Measurements from ENCODE around the gene SEC23B.
"Not testable (repeated sequence)": the region's sequence is repeated elsewhere in the genome, so short reads cannot be mapped to it uniquely, and the experiment has no call there.

SEC23B gene

GRCh38 chr20:18504479-18505060 lies 3.2 kb upstream of the SEC23B start:
- Mint-ChIP-seq H3K4me3 (no peak overlapping the region), H3K9me3 (no peaks in the 10 kb centered on the region)
- no peak for DNase-seq

DNA sequence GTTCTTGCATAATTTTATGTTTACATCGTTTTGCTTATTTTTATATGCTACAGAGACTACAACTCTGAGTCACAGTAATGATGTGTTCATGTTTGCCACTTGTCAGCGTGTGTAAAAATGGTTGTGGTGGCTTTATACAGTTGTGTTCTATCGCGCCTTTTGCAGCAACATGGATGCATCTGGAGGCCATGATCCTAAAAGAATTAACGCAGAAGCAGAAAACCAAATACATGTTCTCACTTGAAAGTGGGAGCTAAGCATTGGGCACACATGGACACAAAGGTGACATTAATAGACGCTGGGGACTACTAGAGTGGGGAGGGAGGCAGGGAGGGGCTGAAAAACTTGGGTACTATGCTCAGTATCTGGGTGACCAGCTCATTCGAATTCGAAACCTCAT lies 996 bp upstream of the SEC23B start:
- peaks cover 31% of the 10 kb centered on the region for H3K36me3 Mint-ChIP-seq
- peaks cover 55% of the 10 kb centered on the region for H3K4me1 Mint-ChIP-seq
- CTCF ChIA-PET, result interaction anchor here (3.5 kb wide), 1 partner anchor 10 kb away, joined by 17 read pairs; the partner anchor contains the start of gene RBBP9
- H3K27ac Mint-ChIP-seq, result peak overlapping the region; percentile 100
- peak overlapping the region; percentile 99 for H3K4me3 Mint-ChIP-seq
- H3K9me3 Mint-ChIP-seq, result no peaks in the 10 kb centered on the region
- H3K27me3 Mint-ChIP-seq, result peaks cover 15% of the 10 kb centered on the region
- peak; percentile 36 for DNase-seq

More at GRCh38 chr20:18504479-18505060, 3.2 kb upstream of the SEC23B start:
- Mint-ChIP-seq H3K36me3 (peaks cover 10% of the 10 kb centered on the region), H3K27ac (no peak overlapping the region), H3K27me3 (peaks cover 15% of the 10 kb centered on the region), H3K4me1 (peaks cover 37% of the 10 kb centered on the region)
- CTCF ChIA-PET, result no interaction called here

- Mint-ChIP-seq H3K36me3 (peaks cover 46% of the 10 kb centered on the region), H3K27me3 (no peaks in the 10 kb centered on the region), H3K27ac (no peak overlapping the region), H3K4me1 (peaks cover 60% of the 10 kb centered on the region), H3K9me3 (no peaks in the 10 kb centered on the region), H3K4me3 (no peak overlapping the region)
- CTCF ChIA-PET, result no interaction called here
- no peak for DNase-seq
Measured at GRCh38 chr20:18511571-18511970, 3.8 kb downstream of the SEC23B start.

GRCh38 chr20:18513208-18513607 lies 5.5 kb downstream of the SEC23B start:
- CTCF ChIA-PET, result interaction anchor here (0.7 kb wide), 1 partner anchor 35 kb away, joined by 3 read pairs; no protein-coding TSS in a partner anchor
- Mint-ChIP-seq H3K27ac (no peak overlapping the region), H3K27me3 (no peaks in the 10 kb centered on the region), H3K4me3 (no peak overlapping the region), H3K36me3 (peaks cover 43% of the 10 kb centered on the region), H3K9me3 (no peaks in the 10 kb centered on the region), H3K4me1 (peaks cover 48% of the 10 kb centered on the region)
- no peak for DNase-seq

DNA sequence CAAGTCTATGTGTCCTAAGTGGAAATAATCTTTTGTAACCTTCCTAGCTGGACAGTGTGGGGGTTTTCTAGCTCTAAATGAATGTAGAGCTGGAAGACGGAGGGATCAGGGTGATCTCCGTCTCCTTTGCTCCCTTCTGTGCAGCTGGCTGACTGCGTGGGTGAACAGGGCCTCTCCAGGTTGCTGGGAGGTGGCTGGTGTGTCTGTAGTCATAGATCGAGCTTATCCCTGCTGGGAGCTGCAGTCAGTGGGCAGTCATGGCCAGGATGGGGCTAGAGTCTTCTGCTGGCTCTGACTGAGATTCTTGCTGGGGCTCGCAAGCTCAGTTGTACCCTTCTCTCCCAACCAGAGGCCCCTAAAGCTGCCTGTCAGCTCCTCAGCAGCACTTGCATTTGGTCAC lies 6.4 kb downstream of the SEC23B start:
- DNase-seq, result no peak
- peaks cover 40% of the 10 kb centered on the region for H3K4me1 Mint-ChIP-seq
- CTCF ChIA-PET, result interaction anchor here (1.1 kb wide), 1 partner anchor 56 kb away, joined by 3 read pairs; no protein-coding TSS in a partner anchor
- no peak overlapping the region for H3K4me3 Mint-ChIP-seq
- H3K9me3 Mint-ChIP-seq, result no peaks in the 10 kb centered on the region
- no peaks in the 10 kb centered on the region for H3K27me3 Mint-ChIP-seq
- H3K36me3 Mint-ChIP-seq, result peaks cover 38% of the 10 kb centered on the region
- no peak overlapping the region for H3K27ac Mint-ChIP-seq

- Mint-ChIP-seq H3K27me3 (no peaks in the 10 kb centered on the region), H3K4me3 (no peak overlapping the region), H3K27ac (no peak overlapping the region), H3K4me1 (peaks cover 21% of the 10 kb centered on the region), H3K9me3 (no peaks in the 10 kb centered on the region), H3K36me3 (peaks cover 23% of the 10 kb centered on the region)
- DNase-seq, result no peak
- CTCF ChIA-PET, result no interaction called here
Measured at GRCh38 chr20:18515973-18516372, 8.2 kb downstream of the SEC23B start.

DNA sequence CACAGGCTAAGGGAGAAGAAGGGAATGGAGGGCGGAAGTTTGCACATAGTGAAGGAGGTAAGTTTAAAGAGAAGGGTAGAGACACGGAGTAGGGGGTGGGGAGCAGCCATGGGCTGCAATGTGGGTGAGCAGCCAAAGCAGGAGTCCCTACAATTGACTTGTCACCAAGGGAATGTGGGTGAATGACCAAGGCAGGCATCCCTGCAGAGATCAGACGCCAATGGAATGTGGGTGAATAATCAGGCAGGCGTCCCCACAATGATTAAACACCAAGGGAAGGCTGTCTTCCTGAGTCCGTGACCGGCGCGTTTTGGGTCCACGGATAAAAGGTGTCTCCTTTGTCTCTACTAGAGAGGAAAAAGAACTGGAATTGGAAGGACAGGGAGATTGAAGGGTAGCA lies 14.3 kb downstream of the SEC23B start:
- H3K27ac Mint-ChIP-seq, H3K27me3 Mint-ChIP-seq, H3K9me3 Mint-ChIP-seq, DNase-seq, H3K4me1 Mint-ChIP-seq, H3K4me3 Mint-ChIP-seq, CTCF ChIA-PET: not testable (repeated sequence)
- peaks cover 20% of the 10 kb centered on the region for H3K36me3 Mint-ChIP-seq

DNA sequence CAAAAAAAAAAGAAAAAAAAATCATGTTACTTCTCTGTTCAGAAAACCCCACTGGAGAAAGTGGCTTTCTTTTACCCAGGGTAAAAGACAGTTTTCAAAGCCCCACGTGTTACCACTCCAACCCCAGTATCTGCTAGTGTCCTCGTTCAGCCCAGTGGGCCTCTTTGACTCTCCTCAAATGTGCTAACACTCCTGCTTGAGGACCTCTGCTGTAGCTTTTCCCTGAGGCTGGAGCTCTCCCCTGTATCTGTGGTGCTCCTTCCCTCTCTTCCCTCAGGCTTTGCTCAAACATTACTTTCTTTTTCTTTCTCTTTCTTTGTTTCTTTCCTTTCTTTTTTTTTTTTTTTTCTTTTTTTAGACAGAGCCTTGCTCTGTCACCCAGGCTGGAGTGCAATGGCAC lies 15.3 kb downstream of the SEC23B start:
- Mint-ChIP-seq H3K4me3 (no peak overlapping the region), H3K4me1 (no peaks in the 10 kb centered on the region), H3K36me3 (peaks cover 24% of the 10 kb centered on the region), H3K27ac (no peak overlapping the region), H3K27me3 (no peaks in the 10 kb centered on the region), H3K9me3 (no peaks in the 10 kb centered on the region)
- CTCF ChIA-PET, result no interaction called here
- DNase-seq, result no peak

GRCh38 chr20:18524646-18525045 lies 16.9 kb downstream of the SEC23B start:
- no peak for DNase-seq
- no peaks in the 10 kb centered on the region for H3K4me1 Mint-ChIP-seq
- CTCF ChIA-PET, result interaction anchor here (1.0 kb wide), 1 partner anchor 10 kb away, joined by 3 read pairs; no protein-coding TSS in a partner anchor
- H3K9me3 Mint-ChIP-seq, result no peaks in the 10 kb centered on the region
- peaks cover 37% of the 10 kb centered on the region for H3K36me3 Mint-ChIP-seq
- no peak overlapping the region for H3K27ac Mint-ChIP-seq
- H3K4me3 Mint-ChIP-seq, result no peak overlapping the region
- no peaks in the 10 kb centered on the region for H3K27me3 Mint-ChIP-seq

- DNase-seq, H3K4me3 Mint-ChIP-seq, H3K4me1 Mint-ChIP-seq, H3K27ac Mint-ChIP-seq, CTCF ChIA-PET, H3K27me3 Mint-ChIP-seq, H3K9me3 Mint-ChIP-seq: not testable (repeated sequence)
- peaks cover 52% of the 10 kb centered on the region for H3K36me3 Mint-ChIP-seq
Measured at GRCh38 chr20:18526761-18527160, 19.0 kb downstream of the SEC23B start.

- Mint-ChIP-seq H3K36me3 (peaks cover 58% of the 10 kb centered on the region), H3K4me1 (no peaks in the 10 kb centered on the region), H3K9me3 (no peaks in the 10 kb centered on the region), H3K27ac (no peak overlapping the region), H3K27me3 (no peaks in the 10 kb centered on the region), H3K4me3 (no peak overlapping the region)
- DNase-seq, result no peak
- CTCF ChIA-PET, result no interaction called here
Measured at GRCh38 chr20:18527339-18527738, 19.6 kb downstream of the SEC23B start.

DNA sequence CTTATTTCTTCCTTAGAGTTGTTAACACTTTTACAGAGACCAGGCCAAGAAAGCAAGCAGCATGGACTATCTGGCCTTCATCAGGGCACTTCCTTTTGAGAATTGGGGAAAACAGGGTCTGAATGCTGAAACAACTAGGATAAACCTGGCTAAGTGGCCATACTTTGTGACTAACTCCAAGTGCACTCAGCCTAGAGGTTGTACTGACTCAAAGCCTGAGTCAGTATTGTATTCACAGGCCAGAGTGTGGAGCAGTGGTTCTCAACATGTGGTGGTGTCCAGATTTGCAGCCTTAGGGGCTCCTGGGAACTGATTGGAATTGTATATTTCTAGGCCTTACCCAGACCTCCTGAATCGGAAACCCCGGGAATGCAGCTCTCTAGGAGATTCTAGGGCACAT lies 20.1 kb downstream of the SEC23B start:
- no peaks in the 10 kb centered on the region for H3K4me1 Mint-ChIP-seq
- no peak overlapping the region for H3K27ac Mint-ChIP-seq
- CTCF ChIA-PET, result no interaction called here
- H3K4me3 Mint-ChIP-seq, result no peak overlapping the region
- H3K27me3 Mint-ChIP-seq, result no peaks in the 10 kb centered on the region
- no peaks in the 10 kb centered on the region for H3K9me3 Mint-ChIP-seq
- H3K36me3 Mint-ChIP-seq, result peaks cover 63% of the 10 kb centered on the region
- no peak for DNase-seq

DNA sequence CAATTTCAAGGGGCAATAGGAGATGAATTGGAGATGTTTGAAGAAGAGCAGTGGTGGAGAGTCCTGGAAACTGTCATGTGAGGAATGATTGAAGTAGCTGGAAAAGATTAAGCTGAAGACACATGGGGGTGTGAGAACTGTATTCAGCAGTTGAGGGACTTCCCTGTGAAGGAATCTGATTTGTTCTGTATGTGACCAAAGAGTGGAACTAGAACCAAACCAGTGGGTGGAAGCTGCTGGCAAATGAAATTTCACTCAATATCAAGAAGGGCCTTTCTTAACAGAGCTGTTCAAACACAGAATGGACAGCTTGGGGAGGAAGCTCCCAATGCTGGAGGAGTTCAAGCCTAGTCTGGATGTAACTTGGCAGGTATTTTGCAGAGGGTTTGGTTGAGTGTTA lies 21.3 kb downstream of the SEC23B start:
- Mint-ChIP-seq H3K27me3 (no peaks in the 10 kb centered on the region), H3K9me3 (no peaks in the 10 kb centered on the region), H3K4me1 (no peaks in the 10 kb centered on the region), H3K4me3 (no peak overlapping the region), H3K36me3 (peaks cover 67% of the 10 kb centered on the region), H3K27ac (no peak overlapping the region)
- no peak for DNase-seq
- CTCF ChIA-PET, result no interaction called here

- CTCF ChIA-PET, result no interaction called here
- peaks cover 74% of the 10 kb centered on the region for H3K36me3 Mint-ChIP-seq
- no peak overlapping the region for H3K27ac Mint-ChIP-seq
Measured at GRCh38 chr20:18532626-18533025, 24.9 kb downstream of the SEC23B start.

DNA sequence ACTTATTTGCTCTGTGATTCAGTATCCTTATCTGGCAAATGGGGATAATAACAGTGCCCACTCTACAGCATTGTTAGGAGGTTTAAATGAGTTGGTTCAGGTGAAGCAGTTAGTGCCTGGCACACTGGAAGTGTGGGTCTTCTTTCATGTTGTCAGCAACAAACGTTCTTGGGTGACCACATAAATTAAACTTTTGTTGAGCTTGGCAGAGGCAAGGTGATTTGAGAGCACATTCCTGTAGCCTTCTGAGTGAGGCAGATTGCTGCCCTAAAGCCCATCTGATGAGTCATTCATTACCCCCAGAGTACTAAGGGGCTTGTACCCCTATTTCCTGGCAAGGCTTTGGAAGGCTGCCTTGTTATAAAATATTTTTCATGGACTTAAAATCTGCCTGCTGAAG lies 25.8 kb downstream of the SEC23B start:
- Mint-ChIP-seq H3K4me3 (no peak overlapping the region), H3K27me3 (no peaks in the 10 kb centered on the region), H3K36me3 (peaks cover 72% of the 10 kb centered on the region), H3K4me1 (no peaks in the 10 kb centered on the region), H3K9me3 (no peaks in the 10 kb centered on the region), H3K27ac (no peak overlapping the region)
- CTCF ChIA-PET, result no interaction called here
- DNase-seq, result no peak

More at GRCh38 chr20:18532626-18533025, 24.9 kb downstream of the SEC23B start:
- no peaks in the 10 kb centered on the region for H3K4me1 Mint-ChIP-seq
- H3K9me3 Mint-ChIP-seq, result no peaks in the 10 kb centered on the region
- DNase-seq, result no peak
- H3K4me3 Mint-ChIP-seq, result no peak overlapping the region
- no peaks in the 10 kb centered on the region for H3K27me3 Mint-ChIP-seq
